ENCODE results near the gene MSN.

- TF ChIP-seq, protein P1, sequence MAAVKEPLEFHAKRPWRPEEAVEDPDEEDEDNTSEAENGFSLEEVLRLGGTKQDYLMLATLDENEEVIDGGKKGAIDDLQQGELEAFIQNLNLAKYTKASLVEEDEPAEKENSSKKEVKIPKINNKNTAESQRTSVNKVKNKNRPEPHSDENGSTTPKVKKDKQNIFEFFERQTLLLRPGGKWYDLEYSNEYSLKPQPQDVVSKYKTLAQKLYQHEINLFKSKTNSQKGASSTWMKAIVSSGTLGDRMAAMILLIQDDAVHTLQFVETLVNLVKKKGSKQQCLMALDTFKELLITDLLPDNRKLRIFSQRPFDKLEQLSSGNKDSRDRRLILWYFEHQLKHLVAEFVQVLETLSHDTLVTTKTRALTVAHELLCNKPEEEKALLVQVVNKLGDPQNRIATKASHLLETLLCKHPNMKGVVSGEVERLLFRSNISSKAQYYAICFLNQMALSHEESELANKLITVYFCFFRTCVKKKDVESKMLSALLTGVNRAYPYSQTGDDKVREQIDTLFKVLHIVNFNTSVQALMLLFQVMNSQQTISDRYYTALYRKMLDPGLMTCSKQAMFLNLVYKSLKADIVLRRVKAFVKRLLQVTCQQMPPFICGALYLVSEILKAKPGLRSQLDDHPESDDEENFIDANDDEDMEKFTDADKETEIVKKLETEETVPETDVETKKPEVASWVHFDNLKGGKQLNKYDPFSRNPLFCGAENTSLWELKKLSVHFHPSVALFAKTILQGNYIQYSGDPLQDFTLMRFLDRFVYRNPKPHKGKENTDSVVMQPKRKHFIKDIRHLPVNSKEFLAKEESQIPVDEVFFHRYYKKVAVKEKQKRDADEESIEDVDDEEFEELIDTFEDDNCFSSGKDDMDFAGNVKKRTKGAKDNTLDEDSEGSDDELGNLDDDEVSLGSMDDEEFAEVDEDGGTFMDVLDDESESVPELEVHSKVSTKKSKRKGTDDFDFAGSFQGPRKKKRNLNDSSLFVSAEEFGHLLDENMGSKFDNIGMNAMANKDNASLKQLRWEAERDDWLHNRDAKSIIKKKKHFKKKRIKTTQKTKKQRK (IDR thresholded peaks at IDR 0.05; ENCODE audit: low read length) = no peak
- TF ChIP-seq ETV5 (CRISPR knock-in tag; IDR thresholded peaks at IDR 0.05; ENCODE audit: borderline replicate concordance) (no peak), ZNF577 (CRISPR knock-in tag; IDR thresholded peaks at IDR 0.05; ENCODE audit: borderline replicate concordance, low read depth) (no peak), CHD2 (IDR thresholded peaks at IDR 0.05; ENCODE audit: low read depth, low read length) (no peak), CBX5 (CRISPR knock-in tag; IDR thresholded peaks at IDR 0.05; ENCODE audit: borderline replicate concordance) (no peak), NFATC3 (CRISPR knock-in tag; IDR thresholded peaks at IDR 0.05) (no peak)
- TF ChIP-seq, protein P2, sequence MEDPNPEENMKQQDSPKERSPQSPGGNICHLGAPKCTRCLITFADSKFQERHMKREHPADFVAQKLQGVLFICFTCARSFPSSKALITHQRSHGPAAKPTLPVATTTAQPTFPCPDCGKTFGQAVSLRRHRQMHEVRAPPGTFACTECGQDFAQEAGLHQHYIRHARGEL (CRISPR knock-in tag; IDR thresholded peaks at IDR 0.05) = no peak
These were observed 78.5 kb downstream of the MSN start for GRCh38 chrX:65745992-65746391.

Data from HepG2 (cell line).